ENCODE results near the gene FEM1A.

DNA sequence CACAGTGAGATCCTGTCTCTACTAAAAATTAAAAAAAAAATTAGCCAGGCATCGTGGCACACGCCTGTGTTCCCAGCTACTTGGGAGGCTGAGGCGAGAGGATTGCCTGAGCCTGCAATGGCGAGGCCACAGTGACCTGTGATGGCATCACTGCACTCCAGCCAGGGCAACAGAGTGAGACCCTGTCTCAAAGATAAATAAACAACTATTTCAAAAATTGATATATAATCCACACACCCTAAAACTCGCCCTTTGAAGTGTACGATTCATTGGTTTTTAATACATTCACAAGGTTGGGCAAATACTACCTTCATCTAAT is 52.1 kb downstream of the FEM1A start:
- TF ChIP-seq, protein P1, sequence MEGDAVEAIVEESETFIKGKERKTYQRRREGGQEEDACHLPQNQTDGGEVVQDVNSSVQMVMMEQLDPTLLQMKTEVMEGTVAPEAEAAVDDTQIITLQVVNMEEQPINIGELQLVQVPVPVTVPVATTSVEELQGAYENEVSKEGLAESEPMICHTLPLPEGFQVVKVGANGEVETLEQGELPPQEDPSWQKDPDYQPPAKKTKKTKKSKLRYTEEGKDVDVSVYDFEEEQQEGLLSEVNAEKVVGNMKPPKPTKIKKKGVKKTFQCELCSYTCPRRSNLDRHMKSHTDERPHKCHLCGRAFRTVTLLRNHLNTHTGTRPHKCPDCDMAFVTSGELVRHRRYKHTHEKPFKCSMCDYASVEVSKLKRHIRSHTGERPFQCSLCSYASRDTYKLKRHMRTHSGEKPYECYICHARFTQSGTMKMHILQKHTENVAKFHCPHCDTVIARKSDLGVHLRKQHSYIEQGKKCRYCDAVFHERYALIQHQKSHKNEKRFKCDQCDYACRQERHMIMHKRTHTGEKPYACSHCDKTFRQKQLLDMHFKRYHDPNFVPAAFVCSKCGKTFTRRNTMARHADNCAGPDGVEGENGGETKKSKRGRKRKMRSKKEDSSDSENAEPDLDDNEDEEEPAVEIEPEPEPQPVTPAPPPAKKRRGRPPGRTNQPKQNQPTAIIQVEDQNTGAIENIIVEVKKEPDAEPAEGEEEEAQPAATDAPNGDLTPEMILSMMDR (IDR thresholded peaks at IDR 0.05; ENCODE audit: extremely low read depth in 1 of 2, insufficient read depth in 1 of 2, low read depth in 1 of 2, low read length in 2 of 2), result no peak
- TF ChIP-seq MYC (IDR thresholded peaks at IDR 0.05; ENCODE audit: low read depth, low read length) (no peak), EZH2 (IDR thresholded peaks at IDR 0.05; ENCODE audit: borderline replicate concordance, low read depth, low read length, severe bottlenecking) (no peak), POLR2A (IDR thresholded peaks at IDR 0.05; ENCODE audit: low read depth, low read length) (no peak)

Measured in endothelial cell of umbilical vein (primary cell).